Mucosa of descending colon (tissue), 3 donors: Measurements from ENCODE around the gene ZNF440. TPM values are rescaled to one million over a fixed set of nuclear protein-coding genes. Genes with fewer than 3 reads are reported as not detected.
"Not testable (repeated sequence)": the region's sequence is repeated elsewhere in the genome, so short reads cannot be mapped to it uniquely, and the experiment has no call there.

Source experiments
- ATAC-seq: fragments of 200-7000 bp; cut with Tn5 transposase; one replicate; pipeline ENCODE4 v1.9.1; 2020; ENCODE audit warnings: mild to moderate bottlenecking, moderate library complexity
- DNase-seq, 3 donors: peaks; one replicate each; pipeline ENCODE4 v3.0.0-alpha.2; 2020
- H3K36me3 ChIP-seq: fragments of 200-600 bp; one replicate; pipeline ENCODE4 v1.8.0; 2021; ENCODE audit warnings: low read depth, mild to moderate bottlenecking
- H3K4me1 ChIP-seq: fragments of 200-600 bp; one replicate; pipeline ENCODE4 v1.8.0; 2021; ENCODE audit warnings: low read depth, mild to moderate bottlenecking
- H3K4me3 ChIP-seq: fragments of 200-600 bp; one replicate; pipeline ENCODE4 v1.8.0; 2021; ENCODE audit warnings: mild to moderate bottlenecking
- H3K9me3 ChIP-seq: fragments of 200-600 bp; one replicate; pipeline ENCODE4 v1.8.0; 2021; ENCODE audit warnings: mild to moderate bottlenecking
- CTCF ChIP-seq: fragments of 200-600 bp; IDR thresholded peaks from one replicate; pipeline ENCODE4 v1.8.0; 2022; ENCODE audit warnings: antibody characterized with exemption, mild to moderate bottlenecking
- intact Hi-C, 2 donors: fragments of 100-400 bp; cut with DNase I in 1 of 2; cut with micrococcal nuclease in 1 of 2; formaldehyde crosslinking; loops; one replicate each; pipeline versions ENCODE4 v1.11.0 to v1.11.1; 2022; cut with DNase I, micrococcal nuclease
- long read RNA-seq, 2 donors: library from polyadenylated mRNA; unstranded; transcript quantifications; one replicate each; pipeline ENCODE4 v2.0.0, GENCODE V29; 2019 to 2021
- total RNA-seq, 3 donors: library from RNA; stranded (reverse); fragmentation: NEBNext Ultra II Directional in 2 of 3; extraction: Animal tissue kit (Norgen Biotek cat#: 25700) in 2 of 3; gene quantifications; one replicate each; pipeline versions ENCODE4 v1.2.1 to v1.2.4, GENCODE V29; 2021 to 2023
- donor health status: DM: no; HTN: no; CAD: no; lungs with moderate emphysema.
- donor health status: DM: no; HTN: no; CAD: no.
- donor health status: DM: no; HTN: yes; CAD: no.

ZNF440 gene
- total RNA-seq: 10 to 100 TPM; 31.9 to 36.9 (median 36.4) TPM
- long read RNA-seq, donor 1, full-length matches to known transcripts: 3 of 5 reads
- long read RNA-seq, donor 1, partial matches to known transcripts: 0 of 5 reads
- long read RNA-seq, donor 1, other reads (novel, unspliced or antisense): 2 of 5 reads
- long read RNA-seq, donor 2, full-length matches to known transcripts: 4 of 6 reads
- long read RNA-seq, donor 2, partial matches to known transcripts: 0 of 6 reads
- long read RNA-seq, donor 2, other reads (novel, unspliced or antisense): 2 of 6 reads

- Histone ChIP-seq H3K36me3 (no peaks in the 10 kb centered on the region), H3K4me3 (peak within 1 kb of the TSS; percentile 85), H3K4me1 (peaks cover 4% of the 10 kb centered on the region), H3K9me3 (peaks cover 8% of the 10 kb centered on the region)
- intact Hi-C loops: no loop called here
- TF ChIP-seq CTCF: no peak
- DNase-seq (peak; percentile 96 to 99 (median 98)), ATAC-seq (peak; percentile 97)
These were observed at the start of gene ZNF440 for GRCh38 chr19:11814029-11814699. Gene ZNF440 (plus strand): TSS chr19:11814273. CDS start chr19:11814448, 175 bp downstream.

- H3K4me3 ChIP-seq: peak within 1 kb of the TSS; percentile 66
- intact Hi-C loops: no loop called here
- H3K4me1 ChIP-seq: peaks cover 9% of the 10 kb centered on the region
- H3K9me3 ChIP-seq: no peaks in the 10 kb centered on the region
- peak; percentile 98 to 100 (median 100) for DNase-seq
- ATAC-seq: peak; percentile 99
- TF ChIP-seq CTCF: no peak
- H3K36me3 ChIP-seq: no peaks in the 10 kb centered on the region
These were observed 47.2 kb upstream of the ZNF440 start, which contains the start of gene ZNF441 for GRCh38 chr19:11766597-11767591. Gene ZNF441 (plus strand): TSS chr19:11767000. CDS start chr19:11767194, 194 bp downstream.

GRCh38 chr19:11767633-11768133, 46.4 kb upstream of the ZNF440 start:
- Histone ChIP-seq H3K4me3 (peak overlapping the region; percentile 66), H3K9me3 (peaks cover 5% of the 10 kb centered on the region), H3K36me3 (no peaks in the 10 kb centered on the region), H3K4me1 (peaks cover 9% of the 10 kb centered on the region)
- DNase-seq (peak; percentile 64 to 79 (median 74)), ATAC-seq (peak; percentile 61)
- intact Hi-C loops: no loop called here
- TF ChIP-seq CTCF: no peak

GRCh38 chr19:11769995-11770394, 44.1 kb upstream of the ZNF440 start:
- Histone ChIP-seq H3K4me3 (no peak overlapping the region), H3K9me3 (peaks cover 22% of the 10 kb centered on the region), H3K36me3 (no peaks in the 10 kb centered on the region), H3K4me1 (peaks cover 9% of the 10 kb centered on the region)
- no peak for DNase-seq
- no peak for TF ChIP-seq CTCF
- intact Hi-C loops: no loop called here
- no peak for ATAC-seq

GRCh38 chr19:11771520-11771919, 42.6 kb upstream of the ZNF440 start:
- H3K36me3 ChIP-seq, H3K4me1 ChIP-seq, ATAC-seq, intact Hi-C loops, DNase-seq, H3K4me3 ChIP-seq: not testable (repeated sequence)
- peaks cover 31% of the 10 kb centered on the region for H3K9me3 ChIP-seq

GRCh38 chr19:11776669-11777068, 37.4 kb upstream of the ZNF440 start:
- Histone ChIP-seq H3K9me3 (peaks cover 73% of the 10 kb centered on the region), H3K36me3 (peaks cover 21% of the 10 kb centered on the region)
- intact Hi-C loops, H3K4me3 ChIP-seq, DNase-seq, H3K4me1 ChIP-seq, ATAC-seq: not testable (repeated sequence)
